Neural crest cell (in vitro differentiated cells): ENCODE data around the gene GLIS1. TPM values are rescaled to one million over a fixed set of nuclear protein-coding genes. Genes with fewer than 3 reads are reported as not detected.

ENCODE experiments used
- DNase-seq: peaks from one replicate; pipeline ENCODE4 v3.0.0; 2021; ENCODE audit warnings: low read depth, mixed read lengths, low spot score
- H3K27ac Mint-ChIP-seq: one replicate; pipeline ENCODE4 v1.8.0; 2021; ENCODE audit warnings: mild to moderate bottlenecking, mixed read lengths; ENCODE audit not compliant: unreplicated experiment
- H3K27me3 Mint-ChIP-seq: 2 replicates; pipeline ENCODE4 v1.8.0; 2021; ENCODE audit warnings: low read depth, mild to moderate bottlenecking, mixed read lengths
- H3K36me3 Mint-ChIP-seq: 2 replicates; pipeline ENCODE4 v1.8.0; 2021; ENCODE audit warnings: low read depth, mild to moderate bottlenecking, mixed read lengths
- H3K4me1 Mint-ChIP-seq: 2 replicates; pipeline ENCODE4 v1.8.0; 2021; ENCODE audit warnings: mixed read lengths
- H3K4me3 Mint-ChIP-seq: one replicate; pipeline ENCODE4 v1.8.0; 2021; ENCODE audit warnings: mild to moderate bottlenecking, mixed read lengths
- H3K9me3 Mint-ChIP-seq: 2 replicates; pipeline ENCODE4 v1.8.0; 2021; ENCODE audit warnings: mixed read lengths
- CTCF ChIP-seq: fragments of 200-600 bp; sonication (generic); conservative IDR thresholded peaks from 2 replicates; pipeline ENCODE4 v1.5.0; 2021; ENCODE audit warnings: antibody characterized with exemption, mild to moderate bottlenecking
- total RNA-seq: library from RNA; stranded (reverse); gene quantifications from 2 replicates; pipeline ENCODE4 v1.2.1, GENCODE V29; 2021

The GLIS1 gene
- total RNA-seq, 1 donor from 2014 or later = not detected

GRCh38 chr1:53507116-53507820 is 231.7 kb downstream of the GLIS1 start:
- Mint-ChIP-seq H3K9me3 (no peaks in the 10 kb centered on the region), H3K27ac (no peak overlapping the region), H3K4me1 (peaks cover 14% of the 10 kb centered on the region), H3K27me3 (peaks cover 2% of the 10 kb centered on the region), H3K4me3 (no peak overlapping the region), H3K36me3 (no peaks in the 10 kb centered on the region)
- no peak for TF ChIP-seq CTCF
- DNase-seq = no peak

GRCh38 chr1:53506355-53507050 is 232.5 kb downstream of the GLIS1 start:
- Mint-ChIP-seq H3K27me3 (peaks cover 2% of the 10 kb centered on the region), H3K9me3 (no peaks in the 10 kb centered on the region), H3K4me1 (peaks cover 9% of the 10 kb centered on the region), H3K36me3 (no peaks in the 10 kb centered on the region), H3K4me3 (no peak overlapping the region), H3K27ac (no peak overlapping the region)
- DNase-seq = no peak
- TF ChIP-seq CTCF = no peak

GRCh38 chr1:53505891-53506290 is 233.1 kb downstream of the GLIS1 start:
- Mint-ChIP-seq H3K4me1 (peaks cover 9% of the 10 kb centered on the region), H3K4me3 (no peak overlapping the region), H3K36me3 (no peaks in the 10 kb centered on the region), H3K27me3 (peaks cover 2% of the 10 kb centered on the region), H3K27ac (no peak overlapping the region), H3K9me3 (no peaks in the 10 kb centered on the region)
- no peak for DNase-seq
- TF ChIP-seq CTCF = no peak

- no peak overlapping the region for H3K27ac Mint-ChIP-seq
- peaks cover 9% of the 10 kb centered on the region for H3K4me1 Mint-ChIP-seq
- no peaks in the 10 kb centered on the region for H3K9me3 Mint-ChIP-seq
- peaks cover 2% of the 10 kb centered on the region for H3K27me3 Mint-ChIP-seq
- no peak overlapping the region for H3K4me3 Mint-ChIP-seq
- DNase-seq = no peak
- no peaks in the 10 kb centered on the region for H3K36me3 Mint-ChIP-seq
- no peak for TF ChIP-seq CTCF
Observed at GRCh38 chr1:53505401-53505800, 233.6 kb downstream of the GLIS1 start.

- peaks cover 2% of the 10 kb centered on the region for H3K27me3 Mint-ChIP-seq
- H3K4me1 Mint-ChIP-seq = peaks cover 9% of the 10 kb centered on the region
- TF ChIP-seq CTCF = no peak
- H3K4me3 Mint-ChIP-seq = no peak overlapping the region
- no peak overlapping the region for H3K27ac Mint-ChIP-seq
- DNase-seq = no peak
- H3K36me3 Mint-ChIP-seq = no peaks in the 10 kb centered on the region
- no peaks in the 10 kb centered on the region for H3K9me3 Mint-ChIP-seq
Observed at GRCh38 chr1:53504901-53505300, 234.1 kb downstream of the GLIS1 start.
